Esophagus muscularis mucosa (tissue), 3 donors: Measurements from ENCODE around the gene IFNGR1.

Experiments used
- POLR2AphosphoS5 ChIP-seq, 2 donors: sonication (generic); formaldehyde crosslinking; IDR thresholded peaks; one replicate each; pipeline ENCODE4 v1.6.1; 2017; ENCODE audit warnings: antibody characterized with exemption in 2 of 2
- TF ChIP-seq, protein P1 (sequence below), 3 experiments: fragments of 200-600 bp in 2 of 3; fragments of 450-650 bp in 1 of 3; sonication (generic) in 2 of 3; IDR thresholded peaks; one replicate each; pipeline ENCODE4 v1.5.1; 2017 to 2019; ENCODE audit warnings: antibody characterized with exemption in 3 of 3, mild to moderate bottlenecking in 2 of 3, moderate library complexity in 1 of 3

DNA sequence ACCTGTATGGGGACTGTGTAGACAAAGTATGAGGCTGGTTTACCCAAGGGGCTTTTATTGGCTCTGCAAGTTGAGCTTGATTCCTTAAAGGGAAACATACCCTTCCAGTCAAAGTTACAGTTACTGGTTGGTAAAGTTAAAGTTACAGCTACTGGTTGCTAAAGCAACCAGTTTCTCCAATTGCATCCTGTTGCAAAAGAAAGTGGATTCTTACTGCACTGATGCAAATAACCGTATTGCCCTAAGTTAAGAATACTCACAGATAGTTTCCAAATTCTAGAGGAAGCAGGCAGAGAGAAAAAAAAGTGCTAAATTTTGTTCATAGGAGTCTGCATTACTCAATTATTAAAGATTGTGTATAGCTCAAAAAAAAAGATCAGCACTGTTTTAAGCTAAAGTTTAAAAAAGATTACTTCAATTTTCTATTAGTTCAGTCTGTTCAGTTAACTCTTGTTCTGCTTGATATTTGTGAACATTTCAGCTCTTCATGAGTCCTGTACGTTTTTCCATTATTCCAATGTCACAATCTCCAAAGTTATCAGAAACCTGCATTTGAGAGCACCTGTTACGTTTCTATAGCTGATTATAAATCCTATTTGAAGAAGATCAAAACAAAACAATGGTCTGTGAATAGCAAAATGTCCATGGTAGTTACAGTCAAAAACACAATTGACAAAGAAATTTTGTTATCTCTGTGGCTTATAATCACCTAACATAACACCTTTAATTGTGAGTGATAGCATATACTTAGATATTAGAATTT, 37.1 kb downstream of the IFNGR1 start:
- TF ChIP-seq POLR2AphosphoS5 (IDR thresholded peaks at IDR 0.05), result no peak
- TF ChIP-seq, protein P1, sequence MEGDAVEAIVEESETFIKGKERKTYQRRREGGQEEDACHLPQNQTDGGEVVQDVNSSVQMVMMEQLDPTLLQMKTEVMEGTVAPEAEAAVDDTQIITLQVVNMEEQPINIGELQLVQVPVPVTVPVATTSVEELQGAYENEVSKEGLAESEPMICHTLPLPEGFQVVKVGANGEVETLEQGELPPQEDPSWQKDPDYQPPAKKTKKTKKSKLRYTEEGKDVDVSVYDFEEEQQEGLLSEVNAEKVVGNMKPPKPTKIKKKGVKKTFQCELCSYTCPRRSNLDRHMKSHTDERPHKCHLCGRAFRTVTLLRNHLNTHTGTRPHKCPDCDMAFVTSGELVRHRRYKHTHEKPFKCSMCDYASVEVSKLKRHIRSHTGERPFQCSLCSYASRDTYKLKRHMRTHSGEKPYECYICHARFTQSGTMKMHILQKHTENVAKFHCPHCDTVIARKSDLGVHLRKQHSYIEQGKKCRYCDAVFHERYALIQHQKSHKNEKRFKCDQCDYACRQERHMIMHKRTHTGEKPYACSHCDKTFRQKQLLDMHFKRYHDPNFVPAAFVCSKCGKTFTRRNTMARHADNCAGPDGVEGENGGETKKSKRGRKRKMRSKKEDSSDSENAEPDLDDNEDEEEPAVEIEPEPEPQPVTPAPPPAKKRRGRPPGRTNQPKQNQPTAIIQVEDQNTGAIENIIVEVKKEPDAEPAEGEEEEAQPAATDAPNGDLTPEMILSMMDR (IDR thresholded peaks at IDR 0.05), result no peak
